Stimulated activated CD4-positive, alpha-beta T cell treated with anti-CD3 and anti-CD28 coated beads, TNF-alpha, amount 100 ng/mL, for 24 hours (primary cell): ENCODE measurements around the gene MRPL47.
"Not testable (repeated sequence)": the region's sequence is repeated elsewhere in the genome, so short reads cannot be mapped to it uniquely, and the experiment has no call there.

Experiments
- DNase-seq, 3 experiments: peaks; one replicate each; pipeline ENCODE4 v3.0.0-alpha.2; 2020; ENCODE audit warnings: low read depth in 3 of 3

MRPL47 gene

GRCh38 chr3:179604321-179605078 is at the start of gene MRPL47, which contains the start of gene NDUFB5:
Gene MRPL47 (minus strand): TSS chr3:179604638. CDS start chr3:179604624, 14 bp downstream.
Gene NDUFB5 (plus strand): TSS chr3:179604794. CDS start chr3:179604816, 22 bp downstream.
- peak; percentile 84 to 89 (median 89) for DNase-seq

DNA sequence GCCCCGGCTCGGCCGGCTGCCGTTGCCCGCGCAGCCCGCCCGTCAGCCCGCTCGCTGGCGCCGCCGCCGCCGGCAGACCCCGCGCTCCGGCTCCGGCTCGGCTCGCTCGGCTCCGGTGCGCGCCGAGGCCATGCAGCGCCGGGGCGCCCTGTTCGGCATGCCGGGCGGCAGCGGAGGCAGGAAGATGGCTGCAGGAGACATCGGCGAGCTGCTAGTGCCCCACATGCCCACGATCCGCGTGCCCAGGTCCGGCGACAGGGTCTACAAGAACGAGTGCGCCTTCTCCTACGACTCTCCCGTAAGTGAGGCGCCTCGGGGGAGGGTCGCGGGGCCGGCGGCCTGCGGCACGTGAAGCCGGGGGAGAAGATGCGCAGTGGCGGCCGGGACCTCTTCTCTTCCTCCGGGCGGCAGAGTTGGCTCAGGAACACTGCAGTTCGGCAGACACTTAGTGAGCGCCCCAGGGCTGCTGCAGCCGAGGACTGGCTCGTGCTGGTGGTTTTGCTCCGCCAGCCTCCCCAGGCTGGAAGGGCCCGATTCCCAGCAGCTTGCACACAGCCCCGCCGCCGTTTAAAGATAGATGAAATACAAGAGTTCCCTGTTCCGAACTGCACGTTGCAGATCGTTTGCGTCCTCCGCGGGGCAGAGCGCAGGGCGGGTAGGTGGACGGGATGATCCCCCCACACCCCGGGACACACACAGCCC is 48.8 kb upstream of the MRPL47 start:
- peak; percentile 31 to 56 (median 36) for DNase-seq

DNA sequence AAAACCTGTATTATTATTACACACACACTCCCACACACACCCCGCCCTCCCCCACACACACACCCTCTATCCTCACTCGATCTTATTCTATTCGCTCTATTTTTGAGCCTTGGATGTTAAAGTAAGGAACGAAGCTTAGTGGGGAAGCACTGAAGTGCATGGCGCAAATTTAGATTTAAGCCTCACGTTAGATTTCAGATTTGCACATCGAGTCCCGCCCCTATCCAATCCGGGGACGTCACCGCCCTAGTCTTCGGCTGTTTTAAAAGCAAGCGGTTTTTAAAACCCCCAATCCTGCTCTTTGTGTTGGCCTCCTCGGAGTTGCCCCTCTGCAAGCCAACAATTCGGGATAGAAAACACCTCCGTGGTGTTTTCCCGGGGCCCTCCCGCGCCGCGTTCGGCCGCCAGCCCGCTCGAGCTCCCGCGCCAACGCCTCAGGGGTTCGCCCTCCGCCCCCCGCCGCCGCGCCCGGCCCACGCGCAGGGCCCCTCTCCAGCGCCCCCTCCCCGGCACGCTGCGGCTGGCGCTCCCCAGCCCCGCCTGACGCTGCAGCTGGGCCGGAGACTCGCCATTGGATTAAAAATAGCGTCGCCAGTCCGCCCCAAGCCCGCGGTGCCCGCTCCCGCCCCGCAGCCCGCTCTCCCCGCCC is 48.1 kb upstream of the MRPL47 start, which contains the start of gene USP13:
TSS of gene USP13 (plus strand) at position 594 of the 649 bp plus-strand sequence. CDS start 186 bp downstream, outside the sequence.
- peak; percentile 17 to 54 (median 24) for DNase-seq

- DNase-seq = no peak
Measured at GRCh38 chr3:179651687-179652446, 47.4 kb upstream of the MRPL47 start.

DNA sequence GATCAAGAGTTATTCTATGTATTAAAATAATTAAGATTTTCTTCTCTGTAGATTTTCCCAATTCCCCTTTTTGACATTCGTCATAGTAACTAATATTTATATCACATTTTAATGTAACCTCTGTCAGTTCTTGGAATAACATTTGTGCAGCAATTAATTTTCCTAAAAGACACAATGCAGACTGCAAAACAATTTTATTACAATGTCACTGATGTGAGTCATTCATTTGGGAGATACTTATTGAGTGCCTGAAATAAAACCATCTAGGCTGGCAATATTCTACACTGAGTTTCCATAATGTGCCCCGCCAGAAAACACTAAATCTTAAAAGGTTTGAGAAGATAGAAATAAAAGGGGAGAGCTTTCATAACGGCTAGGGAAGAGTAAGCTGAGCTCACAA is 41.7 kb upstream of the MRPL47 start:
- no peak for DNase-seq

GRCh38 chr3:179643837-179644236 is 39.4 kb upstream of the MRPL47 start:
- not testable (repeated sequence) for DNase-seq

- no peak for DNase-seq
Measured at GRCh38 chr3:179642871-179643270, 38.4 kb upstream of the MRPL47 start.

GRCh38 chr3:179640469-179640868 is 36.0 kb upstream of the MRPL47 start:
- no peak for DNase-seq

DNA sequence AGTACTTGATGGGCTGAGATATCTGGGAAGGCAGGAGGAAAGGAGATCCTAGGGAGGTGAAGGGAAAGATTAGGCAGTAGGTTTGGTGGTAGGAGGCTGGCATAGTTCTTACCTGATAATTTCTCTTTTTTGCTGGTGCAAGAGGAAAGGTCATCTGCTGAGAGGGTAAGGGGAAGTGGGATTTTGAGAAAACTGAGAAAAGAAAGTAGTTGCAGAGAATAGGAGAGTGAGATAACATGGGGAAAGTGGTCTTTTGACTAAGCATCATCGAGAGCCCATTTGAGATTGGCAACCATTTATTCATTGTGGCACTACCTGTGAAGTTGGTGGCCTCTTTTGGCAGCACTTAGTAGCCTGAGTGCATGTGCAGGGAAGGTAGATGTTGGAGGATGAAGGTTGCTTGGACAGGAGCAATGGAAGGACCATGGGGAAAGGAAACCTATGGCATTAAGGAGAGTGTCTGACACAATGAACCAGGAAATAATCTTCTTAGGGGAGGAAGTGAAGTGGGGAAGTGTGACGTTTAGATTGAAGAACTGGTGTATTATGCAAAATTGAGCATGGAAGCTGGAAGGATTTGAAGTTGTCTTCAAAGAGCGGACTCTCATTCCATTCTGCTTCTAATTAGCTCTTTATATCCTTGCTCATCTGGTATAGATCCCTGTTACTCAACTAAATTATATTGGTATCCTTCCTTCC is 26.5 kb upstream of the MRPL47 start:
- DNase-seq = no peak

- no peak for DNase-seq
Measured at GRCh38 chr3:179624451-179624850, 20.0 kb upstream of the MRPL47 start.

GRCh38 chr3:179622023-179622422 is 17.6 kb upstream of the MRPL47 start:
- no peak for DNase-seq

DNA sequence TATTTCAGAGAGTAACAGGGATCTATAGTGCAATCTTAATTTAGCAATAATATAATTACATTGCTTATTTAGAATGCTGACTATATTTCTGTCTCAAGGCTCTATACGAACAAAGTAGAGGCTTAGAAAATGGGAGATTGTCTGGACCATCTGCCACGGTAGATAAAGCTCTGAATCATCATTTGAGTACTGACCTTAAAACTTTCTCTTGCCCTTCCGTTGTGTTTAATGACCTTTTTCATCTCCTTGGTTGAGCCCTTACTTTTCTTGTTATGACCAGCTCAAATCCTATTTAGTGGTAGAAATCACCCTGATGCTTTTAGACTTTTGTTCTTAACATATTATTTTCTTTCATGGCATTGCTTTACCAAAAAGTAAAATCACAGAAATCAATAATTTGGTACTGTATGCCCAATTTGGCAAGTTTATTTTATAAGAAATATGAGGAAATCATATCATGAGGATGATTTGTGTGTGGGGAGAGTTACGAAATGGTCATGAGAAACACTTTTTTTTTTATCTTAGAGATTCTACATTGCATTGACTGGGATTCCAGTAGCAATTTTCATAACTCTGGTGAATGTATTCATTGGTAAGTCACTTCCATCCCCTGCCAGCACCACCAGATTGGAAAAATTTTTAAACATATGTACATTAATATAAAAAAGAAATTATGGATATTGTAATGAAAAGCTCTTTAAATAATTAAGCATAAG is 11.2 kb upstream of the MRPL47 start:
- no peak for DNase-seq

GRCh38 chr3:179613807-179614206 is 9.4 kb upstream of the MRPL47 start:
- no peak for DNase-seq

DNA sequence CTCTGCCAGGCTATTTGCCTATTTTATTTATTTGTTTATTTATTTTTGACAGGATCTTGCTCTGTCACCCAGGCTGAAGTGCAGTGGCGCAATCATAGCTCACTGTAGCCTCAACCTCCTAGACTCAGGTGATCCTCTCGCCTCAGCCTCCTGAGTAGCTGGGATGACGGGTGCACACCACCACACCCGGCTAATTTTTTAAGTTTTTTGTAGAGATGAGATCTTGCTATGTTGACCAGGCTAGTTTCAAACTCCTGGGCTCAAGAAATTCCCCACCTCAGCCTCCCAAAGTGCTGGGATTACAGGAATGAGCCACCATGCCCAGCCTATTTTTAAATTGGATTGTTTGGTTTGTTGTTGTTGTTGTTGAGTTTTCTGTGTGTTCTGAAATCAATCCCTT is 5.6 kb upstream of the MRPL47 start:
- no peak for DNase-seq

DNA sequence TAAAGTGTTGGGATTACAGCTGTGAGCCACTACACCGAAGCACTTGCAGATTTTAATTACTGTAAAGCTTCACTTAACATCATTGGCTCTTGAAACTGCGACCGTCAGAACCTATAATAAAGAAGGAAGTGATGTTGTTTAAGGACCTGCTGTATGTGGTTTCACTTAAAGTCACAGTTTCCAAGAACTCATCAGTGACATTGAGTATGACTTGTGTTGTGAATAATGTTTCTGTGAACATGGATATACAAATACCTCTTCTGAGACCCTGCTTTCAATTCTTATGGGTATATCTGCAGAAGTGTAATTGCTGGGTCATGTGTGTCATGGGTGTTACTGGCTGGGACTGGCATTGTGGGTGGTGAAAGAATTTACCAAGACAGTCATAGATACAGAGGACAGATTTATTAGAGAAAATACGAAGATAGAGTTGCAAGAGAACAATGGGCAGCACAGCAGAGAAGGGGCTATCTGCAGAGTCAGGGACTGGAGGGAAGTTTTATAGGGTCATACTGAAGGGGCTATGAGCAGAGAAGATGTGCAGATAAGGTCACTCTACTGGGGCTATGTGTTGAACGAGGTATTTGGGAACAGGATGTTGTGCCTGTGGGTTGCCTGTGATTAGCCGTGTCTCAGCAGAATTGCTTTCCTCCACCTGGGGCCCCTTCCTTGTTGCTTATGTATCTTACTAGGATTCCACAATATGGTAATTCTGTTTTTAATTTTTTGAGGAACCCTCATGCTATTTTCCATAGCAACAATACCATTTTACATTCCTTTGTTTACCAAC is 4.7 kb upstream of the MRPL47 start:
- peak in 1 of 3 experiments; percentile 1 for DNase-seq

GRCh38 chr3:179606534-179607085 is 2.2 kb upstream of the MRPL47 start:
- DNase-seq = no peak

DNA sequence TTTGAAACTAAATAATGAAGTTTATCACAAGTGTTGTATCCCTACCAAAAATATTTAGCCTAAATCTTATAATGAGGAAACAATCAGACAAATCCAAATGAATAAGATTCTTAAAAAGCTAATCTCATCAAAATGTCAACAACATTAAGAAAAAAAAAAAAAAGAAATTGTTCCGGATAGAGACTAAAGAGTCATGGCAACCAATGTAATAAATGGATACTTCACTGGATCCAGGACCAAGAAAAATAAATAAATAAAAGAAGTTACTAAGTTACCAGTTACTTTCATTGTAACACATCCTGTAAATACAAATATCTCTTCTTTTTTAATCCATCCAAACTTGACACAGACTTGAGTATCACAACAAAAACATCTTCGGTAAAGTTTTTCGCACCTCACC is 607 bp downstream of the MRPL47 start:
- DNase-seq = no peak

- DNase-seq = no peak
Measured at GRCh38 chr3:179603321-179603720, 1.1 kb downstream of the MRPL47 start.

- DNase-seq = no peak
Measured at GRCh38 chr3:179599531-179599930, 4.9 kb downstream of the MRPL47 start.
